ENCODE measurements around the gene RNF10.
A peak's percentile ranks its signal among the peaks of the same experiment; 100 is the strongest.

The RNF10 gene

DNA sequence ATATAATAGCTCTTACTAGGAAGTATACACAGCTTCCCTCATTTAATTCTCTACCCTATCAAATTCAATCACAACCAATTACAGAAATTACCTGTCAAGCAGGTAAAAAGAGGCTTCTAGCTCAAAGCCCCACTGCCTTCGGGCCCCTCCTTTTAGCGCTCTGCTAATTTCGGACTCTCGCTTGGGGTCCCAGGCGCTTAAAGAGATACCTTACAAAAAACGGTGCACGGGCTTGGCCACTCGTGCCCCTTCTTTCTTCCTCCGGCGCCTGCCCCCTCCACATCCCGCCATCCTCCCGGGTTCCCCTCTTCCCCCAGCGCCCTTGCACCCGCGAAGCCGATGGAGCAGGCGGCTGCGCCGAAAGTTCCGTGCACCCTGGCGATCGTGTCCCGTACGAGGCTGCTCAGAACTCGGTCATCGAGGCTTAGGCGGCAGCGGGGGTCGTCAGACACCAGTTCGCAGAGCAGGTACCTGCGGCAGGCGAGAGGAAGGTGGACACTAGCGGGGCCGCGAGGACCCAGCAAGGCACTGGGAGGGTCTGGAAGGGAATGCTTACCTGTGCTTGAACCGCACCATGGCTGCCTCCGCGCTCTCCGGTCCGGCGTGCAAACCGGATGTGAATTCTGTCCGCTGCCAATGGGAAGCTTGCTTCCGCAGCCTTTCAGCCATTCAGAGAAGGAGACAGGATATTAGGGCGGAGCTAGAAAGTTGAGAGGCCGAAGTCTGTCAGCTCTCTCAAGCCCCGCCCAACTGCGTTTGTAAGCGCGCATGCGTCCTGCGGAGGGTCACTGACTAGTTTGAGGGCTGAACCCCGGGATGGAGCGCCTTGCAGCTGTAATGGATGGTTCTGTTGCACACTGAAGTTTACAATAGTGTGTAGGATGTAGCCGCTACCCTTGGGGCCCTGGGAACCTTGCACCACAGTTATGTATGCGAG lies 46.9 kb downstream of the RNF10 start, which contains the start of gene POP5:
Gene POP5 (minus strand): TSS at position 616 of the 937 bp plus-strand sequence. CDS start 40 bp downstream, at position 576.
- Mint-ChIP-seq H3K4me1 (peaks cover 22 to 44% of the 10 kb centered on the region in 2 donors), H3K9me3 (no peaks in the 10 kb centered on the region), H3K27ac (peak within 1 kb of the TSS; percentile 98), H3K27me3 (peaks cover 6 to 12% of the 10 kb centered on the region in 2 donors), H3K4me3 (peak within 1 kb of the TSS; percentile 96 to 99), H3K36me3 (peaks cover 8 to 27% of the 10 kb centered on the region in 2 donors)
- DNase-seq: peak; percentile 95
- ATAC-seq (replicated peaks): peak; percentile 95 to 96

- H3K27me3 Mint-ChIP-seq: peaks cover 12% of the 10 kb centered on the region in 2 donors
- no peaks in the 10 kb centered on the region for H3K9me3 Mint-ChIP-seq
- DNase-seq (no peak), ATAC-seq (replicated peaks) (no peak)
- peak overlapping the region; percentile 96 to 99 for H3K4me3 Mint-ChIP-seq
- H3K4me1 Mint-ChIP-seq: peaks cover 22 to 44% of the 10 kb centered on the region in 2 donors
- peak overlapping the region; percentile 98 for H3K27ac Mint-ChIP-seq
- H3K36me3 Mint-ChIP-seq: peaks cover 5 to 25% of the 10 kb centered on the region in 2 donors
These were observed 47.8 kb downstream of the RNF10 start for GRCh38 chr12:120581998-120582397.

DNA sequence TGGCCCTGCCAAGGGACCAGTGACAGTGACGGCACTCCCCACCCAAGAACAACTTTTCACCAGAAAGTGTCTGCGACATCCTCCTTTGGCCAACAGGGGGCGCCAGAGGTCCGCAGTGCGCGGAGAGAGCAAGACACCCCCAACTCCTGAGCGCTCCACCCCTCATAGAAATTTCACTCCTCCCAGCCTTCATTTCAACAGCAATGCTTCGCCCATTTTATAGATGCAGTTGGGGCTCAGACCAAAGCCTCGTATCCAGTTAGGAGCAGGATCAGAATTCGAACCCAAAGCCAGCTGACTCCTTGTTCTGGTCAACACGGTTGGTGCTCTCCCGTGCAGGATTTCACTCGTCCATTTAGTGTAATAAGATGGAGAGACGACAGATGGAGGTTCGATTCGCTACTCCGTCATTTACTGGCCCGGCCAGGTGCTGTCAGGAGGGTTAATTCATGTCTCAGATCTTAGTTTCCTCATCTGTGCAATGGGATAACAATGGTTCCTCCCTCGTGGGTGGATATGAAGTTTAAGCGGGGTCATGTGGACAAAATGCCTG lies 49.4 kb downstream of the RNF10 start:
- DNase-seq: peak; percentile 60
- H3K36me3 Mint-ChIP-seq: peaks cover 5 to 17% of the 10 kb centered on the region in 2 donors
- ATAC-seq (replicated peaks): peak; percentile 12 to 27
- H3K9me3 Mint-ChIP-seq: no peaks in the 10 kb centered on the region
- H3K27ac Mint-ChIP-seq: peak overlapping the region; percentile 37
- H3K4me1 Mint-ChIP-seq: peaks cover 22 to 44% of the 10 kb centered on the region in 2 donors
- peak overlapping the region; percentile 15 to 83 for H3K4me3 Mint-ChIP-seq
- peaks cover 12% of the 10 kb centered on the region in 2 donors for H3K27me3 Mint-ChIP-seq

- peak overlapping the region; percentile 78 to 83 for H3K4me3 Mint-ChIP-seq
- peaks cover 18 to 41% of the 10 kb centered on the region in 2 donors for H3K4me1 Mint-ChIP-seq
- peak overlapping the region; percentile 51 for H3K27ac Mint-ChIP-seq
- peaks cover 4 to 11% of the 10 kb centered on the region in 2 donors for H3K36me3 Mint-ChIP-seq
- peaks cover 12% of the 10 kb centered on the region in 2 donors for H3K27me3 Mint-ChIP-seq
- DNase-seq (peak; percentile 41), ATAC-seq (replicated peaks) (peak; percentile 15 to 18)
- no peaks in the 10 kb centered on the region for H3K9me3 Mint-ChIP-seq
These were observed 50.4 kb downstream of the RNF10 start for GRCh38 chr12:120584343-120585149.

- ATAC-seq (replicated peaks): no peak
- peaks cover 0 to under 1% of the 10 kb centered on the region in 2 donors for H3K36me3 Mint-ChIP-seq
These were observed 52.0 kb downstream of the RNF10 start for GRCh38 chr12:120586206-120586605.

DNA sequence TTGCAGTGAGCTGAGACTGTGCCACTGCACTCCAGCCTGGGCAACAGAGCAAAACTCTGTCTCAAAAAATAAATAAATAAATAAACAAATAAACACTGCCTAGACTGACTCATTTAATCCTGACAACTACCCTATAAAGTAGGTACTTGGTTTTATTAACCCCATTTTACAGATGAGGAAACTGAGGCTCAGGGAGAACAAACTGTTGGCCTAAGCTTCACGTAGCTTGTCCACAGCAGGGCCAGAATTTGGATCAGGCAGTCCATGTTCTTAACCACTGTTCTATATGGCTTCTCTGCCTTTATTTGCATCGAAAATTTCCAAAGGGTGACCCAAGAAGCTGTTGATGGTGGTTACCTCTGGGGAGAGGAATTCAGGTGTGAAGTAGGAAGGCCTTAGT lies 52.7 kb downstream of the RNF10 start:
- H3K4me3 Mint-ChIP-seq: no peak overlapping the region
- H3K27ac Mint-ChIP-seq: no peak overlapping the region
- H3K36me3 Mint-ChIP-seq: no peaks in the 10 kb centered on the region
- ATAC-seq (replicated peaks) (no peak), DNase-seq (no peak)
- H3K27me3 Mint-ChIP-seq: peaks cover 12 to 17% of the 10 kb centered on the region in 2 donors
- peaks cover 9 to 18% of the 10 kb centered on the region in 2 donors for H3K4me1 Mint-ChIP-seq
- H3K9me3 Mint-ChIP-seq: no peaks in the 10 kb centered on the region

More at GRCh38 chr12:120586206-120586605, 52.0 kb downstream of the RNF10 start:
- Mint-ChIP-seq H3K4me3 (no peak overlapping the region), H3K4me1 (peaks cover 9 to 24% of the 10 kb centered on the region in 2 donors), H3K27ac (no peak overlapping the region), H3K9me3 (no peaks in the 10 kb centered on the region), H3K27me3 (peaks cover 12% of the 10 kb centered on the region in 2 donors)
- no peak for DNase-seq

DNA sequence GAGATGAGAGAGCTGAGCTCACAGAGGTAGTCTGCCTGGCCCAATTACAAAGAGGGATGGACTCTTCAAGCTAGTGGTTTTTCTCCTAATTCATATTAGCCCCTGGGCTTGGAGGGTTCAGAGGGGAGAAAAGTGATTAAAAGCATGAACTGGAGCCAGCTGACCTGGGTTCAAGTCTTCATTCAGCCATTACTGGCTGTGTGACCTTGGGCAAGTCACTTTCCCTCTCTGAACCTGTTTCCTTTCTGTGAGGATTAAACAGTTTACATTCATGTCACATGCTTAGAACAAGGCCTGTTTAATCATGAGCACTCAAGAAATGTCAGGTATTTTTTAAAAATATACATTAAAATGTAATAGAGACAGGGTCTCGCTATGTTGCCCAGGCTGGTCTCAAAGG lies 54.2 kb downstream of the RNF10 start:
- H3K4me3 Mint-ChIP-seq: no peak overlapping the region
- ATAC-seq (replicated peaks) (no peak), DNase-seq (no peak)
- H3K9me3 Mint-ChIP-seq: no peaks in the 10 kb centered on the region
- no peaks in the 10 kb centered on the region for H3K36me3 Mint-ChIP-seq
- no peak overlapping the region for H3K27ac Mint-ChIP-seq
- H3K27me3 Mint-ChIP-seq: peaks cover 10 to 18% of the 10 kb centered on the region in 2 donors
- H3K4me1 Mint-ChIP-seq: peaks cover 6 to 10% of the 10 kb centered on the region in 2 donors

DNA sequence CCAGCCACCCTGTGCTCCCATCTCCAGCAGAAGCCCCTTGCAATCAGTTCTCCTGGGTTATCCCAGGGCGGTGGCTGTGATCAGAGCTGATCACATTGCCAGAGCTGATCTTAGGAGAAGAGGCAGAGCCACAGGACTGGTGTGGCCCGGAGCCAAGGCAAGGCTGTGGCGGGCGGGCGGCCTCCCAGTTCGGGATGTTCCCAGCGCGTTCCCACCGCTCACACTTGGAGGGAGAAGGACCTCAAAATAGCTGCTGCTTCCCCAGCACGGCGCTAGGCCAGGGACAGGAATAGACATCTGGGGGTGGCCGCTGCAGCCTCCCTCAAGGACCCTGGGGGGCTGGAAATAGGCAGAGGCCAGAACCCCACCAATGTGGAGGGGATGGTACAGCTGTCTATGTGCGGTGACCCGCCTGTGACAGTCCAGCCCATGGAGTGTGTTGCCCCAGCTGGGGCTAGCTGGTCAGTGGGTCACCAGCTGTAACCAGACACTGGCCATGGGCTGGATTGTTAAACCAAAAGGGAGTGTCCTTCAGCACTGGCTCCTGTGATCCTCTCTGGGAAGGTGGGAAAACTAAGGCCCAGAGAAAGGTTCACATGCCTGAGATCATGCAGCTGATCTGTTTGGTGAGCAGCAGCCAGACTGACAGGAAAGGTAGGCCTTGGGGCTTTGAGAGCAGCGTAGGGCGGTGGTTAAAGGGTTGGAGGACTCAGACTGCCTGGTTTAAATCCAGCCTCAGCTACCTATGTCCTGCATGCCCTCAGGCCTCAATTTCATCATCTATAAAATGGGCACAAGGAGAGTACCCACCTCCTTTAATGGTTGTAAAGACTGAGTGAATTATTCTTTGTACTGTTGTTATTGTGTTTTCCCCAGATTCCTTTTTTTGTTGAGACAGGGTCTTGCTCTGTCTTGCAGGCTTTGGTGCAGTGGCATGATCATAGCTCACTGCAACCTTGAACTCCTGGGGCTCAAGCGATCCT lies 55.1 kb downstream of the RNF10 start:
- Mint-ChIP-seq H3K4me1 (peaks cover 1 to 3% of the 10 kb centered on the region in 2 donors), H3K36me3 (no peaks in the 10 kb centered on the region), H3K27ac (no peak overlapping the region), H3K4me3 (no peak overlapping the region), H3K27me3 (peaks cover 5 to 18% of the 10 kb centered on the region in 2 donors), H3K9me3 (no peaks in the 10 kb centered on the region)
- no peak for DNase-seq
- ATAC-seq (replicated peaks): no peak

- no peak for ATAC-seq (replicated peaks)
- peaks cover 0 to 19% of the 10 kb centered on the region in 2 donors for H3K27me3 Mint-ChIP-seq
- no peak overlapping the region for H3K27ac Mint-ChIP-seq
- H3K9me3 Mint-ChIP-seq: no peaks in the 10 kb centered on the region
- H3K36me3 Mint-ChIP-seq: no peaks in the 10 kb centered on the region
- no peak for DNase-seq
- no peaks in the 10 kb centered on the region for H3K4me1 Mint-ChIP-seq
- H3K4me3 Mint-ChIP-seq: no peak overlapping the region
These were observed 56.7 kb downstream of the RNF10 start for GRCh38 chr12:120590741-120591407.

GRCh38 chr12:120592121-120593049 lies 58.2 kb downstream of the RNF10 start:
- Mint-ChIP-seq H3K9me3 (no peaks in the 10 kb centered on the region), H3K4me3 (no peak overlapping the region), H3K27me3 (peaks cover 3 to 18% of the 10 kb centered on the region in 2 donors), H3K27ac (no peak overlapping the region), H3K36me3 (no peaks in the 10 kb centered on the region), H3K4me1 (no peaks in the 10 kb centered on the region)
- ATAC-seq (replicated peaks): no peak
- DNase-seq: no peak

DNA sequence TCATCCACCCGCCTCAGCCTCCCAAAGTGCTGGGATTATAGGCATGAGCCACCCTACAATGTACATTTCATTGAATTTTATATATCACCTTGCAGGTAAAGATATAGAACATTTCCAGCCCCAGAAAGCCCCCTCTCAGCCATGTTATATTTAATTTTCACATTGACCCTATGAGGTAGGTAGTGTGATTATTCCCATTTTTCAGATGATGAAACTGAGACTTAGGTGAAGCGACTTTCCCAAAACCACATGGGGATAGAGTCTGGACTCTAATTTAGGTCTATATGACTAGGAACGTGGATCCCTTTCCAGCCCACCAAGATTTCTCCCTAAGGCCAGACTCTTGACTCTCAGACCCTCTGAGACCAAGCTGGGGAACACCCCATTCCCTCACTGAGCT lies 62.7 kb downstream of the RNF10 start:
- Mint-ChIP-seq H3K36me3 (no peaks in the 10 kb centered on the region), H3K4me1 (no peaks in the 10 kb centered on the region), H3K27me3 (peaks cover 22 to 50% of the 10 kb centered on the region in 2 donors), H3K4me3 (no peak overlapping the region), H3K27ac (no peak overlapping the region), H3K9me3 (no peaks in the 10 kb centered on the region)
- no peak for DNase-seq
- no peak for ATAC-seq (replicated peaks)

DNA sequence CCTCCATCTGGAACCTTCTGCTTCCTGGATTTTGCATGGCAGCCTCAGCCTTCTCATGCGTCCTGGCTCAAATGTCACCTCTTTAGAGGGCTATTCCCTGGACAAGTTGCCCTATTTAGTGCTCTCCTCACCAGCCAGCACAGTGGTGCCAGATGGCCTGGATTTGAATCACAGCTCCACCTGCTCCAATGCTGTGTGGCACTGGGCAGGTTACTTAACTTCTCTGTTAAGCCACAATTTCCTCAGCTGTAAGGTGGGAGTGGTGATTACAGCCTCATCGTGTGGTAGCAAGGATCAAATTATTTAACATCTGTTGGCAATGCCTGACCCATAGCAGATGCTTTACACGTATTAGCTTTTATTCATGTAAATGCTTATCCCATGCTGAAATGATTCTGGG lies 63.7 kb downstream of the RNF10 start:
- Mint-ChIP-seq H3K27me3 (peaks cover 25 to 59% of the 10 kb centered on the region in 2 donors), H3K9me3 (no peaks in the 10 kb centered on the region), H3K4me1 (peaks cover 0 to 6% of the 10 kb centered on the region in 2 donors), H3K27ac (no peak overlapping the region), H3K36me3 (no peaks in the 10 kb centered on the region), H3K4me3 (no peak overlapping the region)
- ATAC-seq (replicated peaks): no peak
- no peak for DNase-seq
